ENCODE data around the gene PRDM12.
A peak's percentile ranks its signal among the peaks of the same experiment; 100 is the strongest.

The PRDM12 gene

DNA sequence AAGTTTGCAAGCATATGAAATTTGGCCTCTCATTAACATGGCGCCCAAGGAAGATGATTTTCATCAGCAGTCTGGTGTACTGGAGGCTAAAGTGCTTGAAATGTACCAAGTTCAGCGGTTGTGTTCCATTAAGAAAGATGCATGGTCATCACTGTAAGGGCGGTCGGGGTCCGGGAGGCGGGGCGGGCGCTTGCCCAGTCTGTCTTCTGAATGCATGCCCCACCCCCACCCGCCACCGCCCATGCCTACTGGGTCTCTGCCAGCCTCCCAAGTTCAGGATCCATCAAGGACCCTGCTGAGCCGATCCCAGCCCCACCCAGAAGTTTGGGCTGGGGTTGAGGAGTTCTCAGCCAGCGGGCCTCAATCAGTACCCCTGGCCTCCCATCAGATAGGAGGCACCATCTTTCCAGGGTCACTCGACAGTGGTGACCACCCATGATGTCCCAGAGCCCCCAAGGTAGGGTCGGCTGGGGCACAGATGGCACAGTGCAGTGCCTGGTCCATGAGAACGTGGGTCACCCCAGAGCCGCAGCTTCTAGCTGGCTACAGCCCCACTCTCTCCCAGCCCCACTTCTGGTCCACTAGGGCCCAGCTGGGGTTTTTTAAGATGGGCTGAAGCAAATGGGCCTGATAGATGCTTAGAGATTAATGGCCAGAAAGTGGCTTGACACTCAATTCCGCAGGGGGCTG, 24.4 kb upstream of the PRDM12 start:
- Histone ChIP-seq H4K20me1 (ENCODE audit: control insufficient read depth, insufficient read depth, low read depth, low read length) (no peaks in the 10 kb centered on the region), H3K4me1 (ENCODE audit: control insufficient read depth, low read length) (peaks cover 3% of the 10 kb centered on the region; the same call in 1 of the 2 replicates), H3K27me3 (ENCODE audit: control insufficient read depth, low read length) (no peaks in the 10 kb centered on the region), H3K27ac (ENCODE audit: low read depth, low read length) (no peak overlapping the region), H3K9me3 (ENCODE audit: control insufficient read depth, insufficient read depth, low read length) (no peaks in the 10 kb centered on the region), H3F3A (ENCODE audit: control insufficient read depth, insufficient read depth) (peaks cover 8% of the 10 kb centered on the region; the same call in 1 of the 2 replicates), H3K4me2 (ENCODE audit: low read length) (no peak overlapping the region), H3K9me2 (replicated peaks; ENCODE audit: control insufficient read depth, low read length) (no peaks in the 10 kb centered on the region), H3K79me2 (ENCODE audit: control insufficient read depth, low read length) (no peaks in the 10 kb centered on the region), H3K4me3 (ENCODE audit: low read length) (no peak overlapping the region), H3K36me3 (ENCODE audit: control insufficient read depth, low read length) (peaks cover 6% of the 10 kb centered on the region; the same call in 1 of the 2 replicates)
- no peak for TF ChIP-seq EZH2phosphoT487 (IDR thresholded peaks at IDR 0.05; ENCODE audit: borderline replicate concordance, low read length)
- TF ChIP-seq, protein P1, sequence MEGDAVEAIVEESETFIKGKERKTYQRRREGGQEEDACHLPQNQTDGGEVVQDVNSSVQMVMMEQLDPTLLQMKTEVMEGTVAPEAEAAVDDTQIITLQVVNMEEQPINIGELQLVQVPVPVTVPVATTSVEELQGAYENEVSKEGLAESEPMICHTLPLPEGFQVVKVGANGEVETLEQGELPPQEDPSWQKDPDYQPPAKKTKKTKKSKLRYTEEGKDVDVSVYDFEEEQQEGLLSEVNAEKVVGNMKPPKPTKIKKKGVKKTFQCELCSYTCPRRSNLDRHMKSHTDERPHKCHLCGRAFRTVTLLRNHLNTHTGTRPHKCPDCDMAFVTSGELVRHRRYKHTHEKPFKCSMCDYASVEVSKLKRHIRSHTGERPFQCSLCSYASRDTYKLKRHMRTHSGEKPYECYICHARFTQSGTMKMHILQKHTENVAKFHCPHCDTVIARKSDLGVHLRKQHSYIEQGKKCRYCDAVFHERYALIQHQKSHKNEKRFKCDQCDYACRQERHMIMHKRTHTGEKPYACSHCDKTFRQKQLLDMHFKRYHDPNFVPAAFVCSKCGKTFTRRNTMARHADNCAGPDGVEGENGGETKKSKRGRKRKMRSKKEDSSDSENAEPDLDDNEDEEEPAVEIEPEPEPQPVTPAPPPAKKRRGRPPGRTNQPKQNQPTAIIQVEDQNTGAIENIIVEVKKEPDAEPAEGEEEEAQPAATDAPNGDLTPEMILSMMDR (IDR thresholded peaks at IDR 0.05; ENCODE audit: low read depth, low read length, poor library complexity, severe bottlenecking), result no peak

DNA sequence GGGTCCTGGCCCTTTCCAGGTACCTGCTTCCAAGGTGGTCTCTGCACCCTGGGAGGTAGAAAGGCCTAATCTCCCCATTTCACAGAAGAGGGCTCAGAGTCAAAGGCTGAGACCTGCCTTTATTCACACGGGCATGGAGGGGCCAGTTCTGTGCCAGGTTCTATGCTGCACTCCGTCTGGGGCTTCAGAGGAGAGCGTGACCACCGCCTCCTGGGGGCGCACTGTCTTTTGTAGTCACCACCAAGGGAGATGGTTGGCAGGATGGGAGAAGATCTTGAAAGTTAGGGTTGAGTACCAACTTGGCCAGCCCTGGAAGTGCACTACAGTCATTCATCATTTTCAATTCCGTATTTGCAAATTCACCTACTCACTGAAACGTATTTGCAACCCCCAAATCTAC, 23.7 kb upstream of the PRDM12 start:
- H4K20me1 ChIP-seq (ENCODE audit: control insufficient read depth, insufficient read depth, low read depth, low read length), result no peaks in the 10 kb centered on the region
- H3K9me2 ChIP-seq (replicated peaks; ENCODE audit: control insufficient read depth, low read length), result no peaks in the 10 kb centered on the region
- H3K79me2 ChIP-seq (ENCODE audit: control insufficient read depth, low read length), result no peaks in the 10 kb centered on the region
- no peaks in the 10 kb centered on the region for H3K27me3 ChIP-seq (ENCODE audit: control insufficient read depth, low read length)
- no peak overlapping the region for H3K4me2 ChIP-seq (ENCODE audit: low read length)
- no peak overlapping the region for H3K4me3 ChIP-seq (ENCODE audit: low read length)
- H3K27ac ChIP-seq (ENCODE audit: low read depth, low read length), result no peak overlapping the region
- H3K4me1 ChIP-seq (ENCODE audit: control insufficient read depth, low read length), result peaks cover 3% of the 10 kb centered on the region; the same call in 1 of the 2 replicates
- H3K9me3 ChIP-seq (ENCODE audit: control insufficient read depth, insufficient read depth, low read length), result no peaks in the 10 kb centered on the region
- peaks cover 3% of the 10 kb centered on the region; the same call in 1 of the 2 replicates for H3K36me3 ChIP-seq (ENCODE audit: control insufficient read depth, low read length)
- TF ChIP-seq, protein P1 (IDR thresholded peaks at IDR 0.05; ENCODE audit: low read depth, low read length, poor library complexity, severe bottlenecking), result peak; percentile 16
- TF ChIP-seq EZH2phosphoT487 (IDR thresholded peaks at IDR 0.05; ENCODE audit: borderline replicate concordance, low read length), result no peak
- H3F3A ChIP-seq (ENCODE audit: control insufficient read depth, insufficient read depth), result peaks cover 8% of the 10 kb centered on the region; the same call in 1 of the 2 replicates

DNA sequence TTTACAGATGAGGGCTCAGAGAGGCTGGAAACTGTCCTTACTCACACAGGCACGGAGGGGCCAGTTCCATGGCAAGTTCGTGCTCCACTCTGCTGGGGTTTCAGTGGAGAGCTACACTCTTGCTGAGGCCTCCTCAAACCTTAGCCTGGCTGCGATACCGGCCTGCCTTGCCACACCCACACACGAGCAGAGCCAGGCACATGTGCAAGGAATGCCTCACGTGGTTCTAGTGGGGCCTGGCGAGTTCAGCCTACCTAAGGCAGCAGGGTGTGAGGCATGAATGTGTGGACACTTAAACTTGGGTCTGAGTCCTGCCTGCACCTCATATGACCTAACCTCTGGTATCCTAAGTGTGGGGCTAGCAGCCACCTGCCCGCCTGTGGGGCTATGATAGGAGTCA, 21.5 kb upstream of the PRDM12 start:
- no peaks in the 10 kb centered on the region for H3K9me2 ChIP-seq (replicated peaks; ENCODE audit: control insufficient read depth, low read length)
- no peaks in the 10 kb centered on the region for H3K79me2 ChIP-seq (ENCODE audit: control insufficient read depth, low read length)
- H3K4me2 ChIP-seq (ENCODE audit: low read length), result no peak overlapping the region
- H3F3A ChIP-seq (ENCODE audit: control insufficient read depth, insufficient read depth), result 0 out of 2 replicates have a peak, but pooled peaks cover 2% of the 10 kb centered on the region
- H3K4me3 ChIP-seq (ENCODE audit: low read length), result no peak overlapping the region
- TF ChIP-seq, protein P1 (IDR thresholded peaks at IDR 0.05; ENCODE audit: low read depth, low read length, poor library complexity, severe bottlenecking), result no peak
- TF ChIP-seq EZH2phosphoT487 (IDR thresholded peaks at IDR 0.05; ENCODE audit: borderline replicate concordance, low read length), result no peak
- no peaks in the 10 kb centered on the region for H4K20me1 ChIP-seq (ENCODE audit: control insufficient read depth, insufficient read depth, low read depth, low read length)
- no peak overlapping the region for H3K27ac ChIP-seq (ENCODE audit: low read depth, low read length)
- H3K36me3 ChIP-seq (ENCODE audit: control insufficient read depth, low read length), result peaks cover 3% of the 10 kb centered on the region; the same call in 1 of the 2 replicates
- no peaks in the 10 kb centered on the region; the same call in 1 of the 2 replicates for H3K9me3 ChIP-seq (ENCODE audit: control insufficient read depth, insufficient read depth, low read length)
- peaks cover 3% of the 10 kb centered on the region; the same call in 1 of the 2 replicates for H3K4me1 ChIP-seq (ENCODE audit: control insufficient read depth, low read length)
- H3K27me3 ChIP-seq (ENCODE audit: control insufficient read depth, low read length), result no peaks in the 10 kb centered on the region

All from DOHH2 (cell line).